GM21360 (cell line): ENCODE measurements around the gene NCOA1.
A peak's percentile ranks its signal among the peaks of the same experiment; 100 is the strongest.
"Not testable (repeated sequence)": the region's sequence is repeated elsewhere in the genome, so short reads cannot be mapped to it uniquely, and the experiment has no call there.

Experiments
- ATAC-seq: cut with Tn5 transposase; IDR thresholded peaks from one replicate; pipeline ENCODE4 v1.9.1; 2021; ENCODE audit warnings: mild to moderate bottlenecking, moderate library complexity; ENCODE audit not compliant: unreplicated experiment

The NCOA1 gene

GRCh38 chr2:24490690-24491541, at the start of gene NCOA1:
Gene NCOA1 (plus strand): TSS chr2:24491254. CDS start chr2:24658678, 167,424 bp downstream.
- peak; percentile 67 for ATAC-seq

GRCh38 chr2:24448797-24449196, 42.3 kb upstream of the NCOA1 start:
- ATAC-seq = no peak

GRCh38 chr2:24449344-24449743, 41.7 kb upstream of the NCOA1 start:
- ATAC-seq = no peak

DNA sequence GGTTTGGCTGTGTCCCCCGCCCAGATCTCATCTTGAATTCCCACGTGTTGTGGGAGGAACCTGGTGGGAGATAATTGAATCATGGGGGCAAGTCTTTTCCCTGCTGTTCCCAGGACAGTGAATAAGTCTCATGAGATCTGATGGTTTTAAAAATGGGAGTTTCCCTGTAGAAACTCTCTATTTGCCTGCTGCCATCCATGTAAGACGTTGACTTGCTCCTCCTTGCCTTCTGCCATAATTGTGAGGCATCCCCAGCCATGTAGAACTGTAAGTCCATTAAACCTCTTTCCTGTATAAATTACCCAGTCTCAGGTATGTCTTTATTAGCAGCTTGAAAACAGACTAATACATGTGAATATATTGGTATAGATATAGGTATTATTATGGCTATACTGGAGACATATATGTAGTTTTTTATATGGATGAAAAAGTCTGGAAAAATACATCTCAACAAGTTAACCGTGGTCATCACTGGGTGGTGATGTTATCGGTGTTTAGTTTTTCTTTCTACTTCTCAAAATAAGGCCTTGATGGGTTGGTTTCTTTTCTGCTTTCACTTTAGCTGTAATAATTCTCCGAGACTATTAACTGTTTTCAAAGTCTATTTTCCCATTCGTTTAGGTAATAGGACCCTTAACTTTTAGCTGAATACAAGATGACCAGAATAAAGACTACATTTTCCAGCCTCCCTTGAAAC, 39.1 kb upstream of the NCOA1 start:
- ATAC-seq = no peak

DNA sequence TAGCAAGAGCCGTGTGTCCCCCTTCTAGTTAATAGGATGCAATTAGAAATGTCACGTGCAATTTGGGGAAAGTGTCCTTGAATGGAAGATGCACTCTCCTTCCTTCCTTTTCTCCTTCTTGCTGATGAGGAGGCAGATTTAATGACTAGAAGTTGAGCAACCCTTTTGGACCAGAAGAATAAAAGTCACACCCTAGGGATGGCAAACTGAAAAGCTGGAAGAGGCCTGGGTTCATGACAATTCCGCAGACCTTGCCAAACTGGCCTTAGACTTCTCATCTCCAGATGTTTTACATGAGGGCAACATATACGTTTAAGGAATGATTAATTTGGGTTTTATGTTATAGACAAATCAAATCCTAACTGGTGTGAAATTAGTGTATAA, 38.6 kb upstream of the NCOA1 start:
- ATAC-seq = no peak

- no peak for ATAC-seq
Observed at GRCh38 chr2:24453379-24454073, 37.5 kb upstream of the NCOA1 start.

GRCh38 chr2:24454294-24454693, 36.8 kb upstream of the NCOA1 start:
- no peak for ATAC-seq

DNA sequence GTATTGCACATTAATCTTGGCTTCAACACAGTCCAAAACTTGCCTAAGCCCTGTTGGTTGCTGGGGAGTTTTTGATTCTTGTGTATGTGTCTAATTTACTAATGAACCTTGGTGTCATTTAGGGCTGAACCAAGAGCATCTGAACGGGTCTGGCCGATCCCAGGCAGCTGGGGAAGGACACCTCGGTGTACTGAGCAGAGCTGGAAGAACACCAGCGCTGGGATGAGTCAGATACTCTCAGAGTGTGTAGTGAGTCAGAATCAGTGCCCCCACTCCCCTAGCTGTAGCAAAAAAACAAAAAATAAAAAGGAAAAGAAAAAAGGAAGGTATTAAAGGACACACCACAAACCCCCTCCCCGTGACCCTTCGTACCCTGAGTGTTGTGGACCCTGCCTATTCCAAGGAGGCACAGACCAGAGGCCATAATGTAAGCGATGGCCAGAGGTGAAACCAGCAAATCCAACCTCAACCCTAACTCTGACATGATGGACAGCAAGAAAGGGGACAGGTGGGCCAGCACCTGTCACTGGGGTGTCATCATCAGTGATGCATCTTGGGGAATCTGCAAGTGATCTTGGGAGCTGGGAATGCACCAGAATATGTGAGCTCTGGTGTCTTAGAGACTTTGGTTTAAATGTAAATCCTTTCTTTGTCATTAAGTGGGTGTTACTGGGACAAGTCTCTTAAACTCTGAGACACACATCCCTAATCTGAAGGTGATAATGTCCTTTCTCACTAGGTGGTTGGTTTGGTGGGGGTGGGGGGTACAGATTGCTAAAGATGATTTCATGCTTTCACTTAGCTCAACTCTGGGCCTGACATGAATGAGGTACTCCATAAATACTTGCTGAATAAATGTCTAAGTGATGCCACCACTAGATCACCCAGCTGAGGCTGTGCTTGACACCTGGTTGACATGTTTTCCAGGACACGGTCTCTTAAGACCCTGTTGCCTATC, 34.2 kb upstream of the NCOA1 start:
- no peak for ATAC-seq

GRCh38 chr2:24457696-24458386, 33.2 kb upstream of the NCOA1 start:
- ATAC-seq = no peak

DNA sequence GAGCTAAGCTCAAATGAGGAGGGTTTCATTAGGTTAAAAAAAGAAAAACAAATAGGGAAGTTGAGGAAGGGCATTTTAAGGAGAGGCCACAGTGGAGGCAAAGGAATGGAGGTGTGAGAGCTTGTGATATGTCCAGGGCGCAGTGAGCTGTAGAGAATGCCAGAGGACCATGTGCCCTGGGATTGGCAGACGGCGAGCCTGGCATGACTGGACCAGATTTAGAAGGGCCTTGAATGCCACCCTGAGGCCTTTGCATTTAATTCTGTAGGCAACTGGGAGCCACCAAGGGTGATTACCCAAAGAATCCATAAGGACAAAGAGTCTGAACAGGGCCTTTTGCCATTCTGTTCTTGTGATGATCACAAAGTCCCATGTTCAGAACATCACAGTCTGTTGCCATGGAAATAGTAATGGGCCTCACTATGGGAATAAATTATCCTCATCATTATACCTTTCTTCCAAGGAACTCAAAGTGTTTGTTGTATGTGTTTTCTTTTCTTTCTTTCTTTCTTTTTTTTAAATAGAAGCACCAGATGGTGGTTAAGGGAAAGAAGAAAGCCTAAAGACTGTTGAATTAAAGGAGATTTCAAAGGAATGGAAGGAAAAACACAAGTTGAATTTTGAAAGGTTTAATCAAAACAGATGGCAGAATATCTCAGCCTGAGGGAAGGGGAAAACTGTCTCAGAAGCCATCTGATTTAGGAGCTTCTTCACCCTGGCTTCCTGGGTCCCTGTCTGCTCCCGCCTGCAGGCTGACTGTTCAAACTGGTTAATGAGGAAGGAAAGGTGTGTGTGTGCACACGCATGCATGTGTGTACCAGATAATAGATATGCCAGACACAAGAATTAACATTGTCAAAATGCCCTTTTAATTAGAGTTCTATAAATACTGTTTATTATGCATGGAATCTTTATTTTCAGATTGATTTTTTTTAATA, 31.6 kb upstream of the NCOA1 start:
- ATAC-seq = no peak

DNA sequence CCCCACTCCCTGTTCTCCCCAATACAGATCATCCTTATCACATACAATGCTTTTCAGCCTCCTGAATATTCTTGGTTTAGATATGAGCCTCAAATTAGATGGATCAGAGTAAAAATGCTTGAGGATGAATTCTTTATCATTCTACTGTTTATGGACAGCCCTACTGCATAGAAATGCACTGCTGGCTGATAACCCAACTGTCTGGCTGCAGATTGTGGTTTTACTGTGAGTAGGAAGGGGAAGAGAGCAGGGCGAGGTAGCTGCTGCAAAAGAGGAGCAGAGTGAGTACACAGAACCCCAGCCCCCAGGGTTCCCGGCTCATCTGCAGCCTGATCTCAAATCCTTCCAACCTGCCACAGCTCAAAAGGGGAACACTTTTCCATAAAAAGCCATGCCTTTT, 29.4 kb upstream of the NCOA1 start:
- no peak for ATAC-seq

DNA sequence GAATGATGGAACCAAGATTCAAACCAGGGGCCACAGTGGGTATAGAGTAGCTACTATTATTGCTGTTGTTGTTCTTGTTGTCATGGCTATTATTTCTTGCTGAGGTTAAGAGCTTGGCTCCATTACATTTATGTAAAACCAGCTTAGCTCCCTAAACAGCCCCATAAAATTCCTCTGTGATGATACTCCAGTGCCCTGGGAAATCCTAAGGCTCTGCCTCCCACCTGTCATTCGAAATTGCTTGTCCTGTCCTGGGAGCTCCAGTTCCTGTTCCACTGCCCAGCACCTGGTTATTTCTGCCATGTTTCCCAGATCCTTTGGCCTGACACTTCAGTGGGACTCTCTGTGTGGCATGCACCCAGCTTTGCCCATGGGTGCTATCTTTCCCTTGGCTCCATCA, 27.8 kb upstream of the NCOA1 start:
- no peak for ATAC-seq

DNA sequence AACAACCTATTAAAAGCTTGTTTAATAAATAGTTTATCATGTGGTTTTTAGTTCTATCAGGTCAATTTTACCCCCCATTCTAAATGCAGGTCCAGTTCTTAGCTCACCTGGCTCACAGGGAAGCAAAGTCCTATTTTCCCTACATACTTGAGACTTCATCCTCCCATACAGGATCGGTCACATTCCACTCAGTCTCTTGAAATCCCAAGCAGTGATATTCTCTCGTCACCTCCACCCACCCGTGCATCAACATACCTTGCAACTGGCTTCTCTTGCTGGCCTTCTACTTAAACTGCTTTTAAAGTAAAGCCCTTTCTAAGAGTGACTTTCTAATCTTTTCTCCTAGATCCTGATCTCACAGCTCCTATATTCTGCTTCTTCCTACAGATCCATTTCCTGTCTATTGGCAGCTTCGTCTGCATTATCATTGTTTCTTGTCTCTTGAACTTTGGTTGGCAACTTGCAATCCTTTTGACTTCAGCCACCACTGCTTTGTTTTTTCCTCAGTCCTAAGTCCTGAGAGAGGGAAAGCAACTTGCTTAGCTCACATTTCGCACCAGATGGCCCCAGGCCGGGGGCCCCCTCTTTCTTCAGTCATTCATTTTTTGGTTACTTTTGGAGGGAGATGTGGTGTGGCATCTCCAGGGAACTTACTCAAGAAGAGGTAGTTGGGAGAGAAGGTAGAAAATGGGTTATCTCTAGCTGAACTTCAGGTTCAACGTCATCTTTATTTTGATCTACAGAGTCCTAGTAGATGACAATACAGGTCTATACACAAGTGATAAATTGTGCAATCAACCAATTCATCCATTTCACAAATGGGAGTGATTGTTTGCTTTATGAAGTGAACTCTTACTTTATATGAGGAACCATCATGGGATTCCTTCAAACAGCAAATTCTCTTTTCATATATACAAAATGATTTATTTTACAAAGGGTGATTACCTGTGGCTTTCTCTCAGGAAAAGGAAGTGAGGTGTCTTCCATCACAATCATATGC, 23.9 kb upstream of the NCOA1 start:
- ATAC-seq = no peak

DNA sequence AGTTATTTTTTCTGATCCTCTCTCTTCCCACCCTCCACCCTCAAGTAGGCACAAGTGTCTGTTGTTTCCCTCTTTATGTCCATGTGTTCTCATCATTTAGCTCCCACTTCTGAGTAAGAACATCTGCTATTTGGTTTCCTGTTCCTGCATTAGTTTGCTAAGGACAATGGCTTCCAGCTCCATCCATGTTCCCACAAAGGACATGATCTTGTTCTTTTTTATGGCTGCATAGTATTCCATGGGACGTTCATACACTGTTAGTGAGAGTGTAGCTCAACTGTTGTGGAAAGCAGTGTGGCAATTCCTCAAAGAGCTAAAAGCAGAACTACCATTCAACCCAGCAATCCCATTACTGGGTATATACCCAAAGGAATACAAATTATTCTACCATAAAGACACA, 22.6 kb upstream of the NCOA1 start:
- not testable (repeated sequence) for ATAC-seq

- ATAC-seq = no peak
Observed at GRCh38 chr2:24469148-24469650, 21.9 kb upstream of the NCOA1 start.

DNA sequence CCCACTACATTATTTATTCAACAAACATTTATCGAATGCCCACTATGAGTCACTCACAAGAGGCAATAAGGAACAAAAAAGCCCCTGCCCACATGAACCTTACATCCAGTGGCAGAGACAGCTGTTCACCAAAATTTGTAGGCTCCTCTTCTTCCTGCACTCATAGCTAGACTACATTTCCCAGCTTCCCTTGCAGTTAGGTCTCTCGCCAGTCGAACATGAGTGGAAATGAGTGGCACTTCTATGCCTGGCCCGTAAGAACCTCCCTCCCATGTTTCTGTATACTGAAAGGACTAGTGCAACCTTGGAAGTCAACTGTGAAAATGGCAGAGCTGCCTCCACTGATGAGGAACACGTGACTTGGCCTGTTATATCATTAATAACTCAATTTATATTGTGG, 19.4 kb upstream of the NCOA1 start:
- ATAC-seq = no peak

DNA sequence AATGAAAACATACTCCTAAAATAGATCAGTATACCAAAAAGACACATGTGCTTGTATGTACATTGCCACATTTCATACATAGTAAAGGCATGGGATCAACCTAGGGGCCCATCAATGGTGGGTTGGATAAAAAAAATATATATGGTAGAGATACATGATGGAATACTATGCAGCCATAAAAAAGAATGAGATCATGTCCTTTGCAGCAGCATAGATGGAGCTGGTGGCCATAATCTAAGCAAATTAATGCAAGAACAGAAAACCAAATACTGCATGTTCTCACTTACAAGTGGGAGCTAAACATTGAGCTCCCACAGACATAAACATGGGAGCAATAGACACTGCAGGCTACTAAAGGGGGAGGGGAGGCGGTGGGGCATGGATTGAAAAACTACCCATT, 18.6 kb upstream of the NCOA1 start:
- no peak for ATAC-seq

DNA sequence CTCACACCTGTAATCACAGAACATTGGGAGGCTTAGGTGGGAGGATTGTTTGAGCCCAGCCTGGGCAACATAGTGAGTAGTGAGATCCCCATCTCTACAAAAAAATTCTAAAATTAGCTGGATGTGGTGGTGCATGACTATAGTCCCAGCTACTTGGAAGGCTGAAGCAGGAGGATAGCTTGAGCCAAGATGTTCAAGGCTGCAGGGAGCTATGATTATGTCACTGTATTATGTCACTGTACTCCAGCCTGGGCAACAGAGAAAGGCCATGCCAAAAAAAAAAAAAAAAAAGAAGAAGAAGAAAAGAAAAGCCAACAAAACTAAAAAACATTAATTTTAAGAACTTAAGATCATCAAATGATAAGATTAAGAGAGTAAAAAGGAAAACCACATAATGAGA, 17.4 kb upstream of the NCOA1 start:
- ATAC-seq = no peak
